ENCODE measurements around the gene TMEM95.
A peak's percentile ranks its signal among the peaks of the same experiment; 100 is the strongest.

Gene TMEM95

DNA sequence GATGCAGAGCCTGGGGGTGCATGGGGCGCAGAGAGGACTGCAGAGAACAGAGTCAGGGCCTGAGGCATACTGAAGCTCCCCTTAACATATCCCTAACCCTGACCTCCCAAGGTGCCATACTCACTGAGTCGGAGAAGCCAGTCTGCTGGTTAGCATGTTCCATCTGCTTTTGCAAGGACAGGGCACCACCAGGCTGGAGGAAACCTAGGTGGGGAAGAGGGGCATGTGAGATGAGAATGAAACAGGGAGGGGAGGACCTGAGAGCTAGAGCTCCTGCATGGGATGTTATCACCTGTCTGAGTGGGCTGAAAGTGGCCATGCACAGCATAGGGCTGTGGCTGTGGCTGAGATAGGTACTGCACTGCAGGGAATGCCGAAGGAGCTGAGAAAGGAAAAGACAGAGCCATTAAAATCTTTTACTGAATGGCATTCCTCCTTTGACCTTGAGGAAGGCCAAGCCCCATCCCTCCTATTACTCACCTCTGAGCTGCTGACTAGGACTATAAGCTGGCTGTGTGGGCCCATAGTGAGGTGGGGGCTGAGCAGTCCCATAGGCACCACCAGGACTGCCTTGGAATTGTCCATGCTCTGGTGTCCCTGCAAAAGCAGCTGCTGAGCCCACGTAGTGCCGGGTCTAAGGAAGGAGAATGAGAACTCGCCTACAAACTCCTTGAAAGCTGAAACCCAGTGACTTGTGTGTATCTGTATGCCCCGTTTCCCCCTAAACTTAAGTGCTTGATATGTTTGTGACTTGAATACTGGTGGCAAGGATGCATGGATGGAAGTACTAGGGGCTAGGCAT is 41.7 kb upstream of the TMEM95 start:
- no peaks in the 10 kb centered on the region for H3K9me3 ChIP-seq (ENCODE audit: control insufficient read depth, insufficient read depth, low read depth, low read length)
- H3K27ac ChIP-seq (ENCODE audit: extremely low read depth, low read depth, low read length) = peak overlapping the region; percentile 54
- peaks cover 19% of the 10 kb centered on the region for H3K4me1 ChIP-seq (ENCODE audit: control insufficient read depth, insufficient read depth, low read length)
- POLR2A ChIA-PET = interaction anchor here (1.0 to 4.1 kb wide), 12 partner anchors 9 to 260 kb away, joined by 3 to 42 read pairs (median 4); partner anchors contain the start of genes ACADVL, DLG4, DVL2 and GABARAP
- H3K4me3 ChIP-seq (ENCODE audit: low read depth, low read length) = no peak overlapping the region
- H3K36me3 ChIP-seq (ENCODE audit: control insufficient read depth in 2 of 2, insufficient read depth in 1 of 2, low read length in 2 of 2) = peaks cover 42 to 75% of the 10 kb centered on the region in 2 experiments
- CTCF ChIA-PET = interaction anchor here (0.6 to 4.1 kb wide), 12 partner anchors 9 to 1102 kb away, joined by 3 to 22 read pairs (median 4); partner anchors contain the start of genes ACADVL, DLG4 and NEURL4
- TF ChIP-seq ZFHX2 (tag by site-specific recombination; conservative IDR thresholded peaks at IDR 0.05) (no peak), ZNF184 (tag by site-specific recombination; IDR thresholded peaks at IDR 0.05) (no peak), ZNF571 (tag by site-specific recombination; IDR thresholded peaks at IDR 0.05) (no peak), GLI2 (tag by site-specific recombination; IDR thresholded peaks at IDR 0.05; ENCODE audit: borderline replicate concordance, low read depth) (no peak), ZFP69B (tag by site-specific recombination; IDR thresholded peaks at IDR 0.05) (peak; percentile 91), ZNF530 (tag by site-specific recombination; IDR thresholded peaks at IDR 0.05; ENCODE audit: low read depth) (no peak), ZNF311 (tag by site-specific recombination; IDR thresholded peaks at IDR 0.05; ENCODE audit: borderline replicate concordance) (no peak), ZXDB (tag by site-specific recombination; IDR thresholded peaks at IDR 0.05) (no peak), ZIC2 (tag by site-specific recombination; IDR thresholded peaks at IDR 0.05) (no peak), ZNF654 (tag by site-specific recombination; IDR thresholded peaks at IDR 0.05; ENCODE audit: low read depth) (no peak), RBAK (tag by site-specific recombination; IDR thresholded peaks at IDR 0.05) (no peak), ZBTB1 (tag by site-specific recombination; IDR thresholded peaks at IDR 0.05) (no peak), ZNF341 (tag by site-specific recombination; IDR thresholded peaks at IDR 0.05; ENCODE audit: low read depth) (no peak), SETDB1 (IDR thresholded peaks at IDR 0.05; ENCODE audit: insufficient read length, low read length) (no peak), ZNF777 (tag by site-specific recombination; IDR thresholded peaks at IDR 0.05; ENCODE audit: borderline replicate concordance) (no peak), ZNF473 (tag by site-specific recombination; IDR thresholded peaks at IDR 0.05) (no peak), ZNF24 (tag by site-specific recombination; IDR thresholded peaks at IDR 0.05) (no peak), ZNF335 (tag by site-specific recombination; conservative IDR thresholded peaks at IDR 0.05) (no peak), SP7 (tag by site-specific recombination; IDR thresholded peaks at IDR 0.05) (no peak), ZNF354C (tag by site-specific recombination; IDR thresholded peaks at IDR 0.05; ENCODE audit: borderline replicate concordance, low read depth) (no peak), ZNF394 (tag by site-specific recombination; IDR thresholded peaks at IDR 0.05; ENCODE audit: borderline replicate concordance) (no peak), ZNF302 (tag by site-specific recombination; IDR thresholded peaks at IDR 0.05; ENCODE audit: low read depth) (no peak), ZNF223 (tag by site-specific recombination; IDR thresholded peaks at IDR 0.05) (no peak)
- TF ChIP-seq, protein P1, sequence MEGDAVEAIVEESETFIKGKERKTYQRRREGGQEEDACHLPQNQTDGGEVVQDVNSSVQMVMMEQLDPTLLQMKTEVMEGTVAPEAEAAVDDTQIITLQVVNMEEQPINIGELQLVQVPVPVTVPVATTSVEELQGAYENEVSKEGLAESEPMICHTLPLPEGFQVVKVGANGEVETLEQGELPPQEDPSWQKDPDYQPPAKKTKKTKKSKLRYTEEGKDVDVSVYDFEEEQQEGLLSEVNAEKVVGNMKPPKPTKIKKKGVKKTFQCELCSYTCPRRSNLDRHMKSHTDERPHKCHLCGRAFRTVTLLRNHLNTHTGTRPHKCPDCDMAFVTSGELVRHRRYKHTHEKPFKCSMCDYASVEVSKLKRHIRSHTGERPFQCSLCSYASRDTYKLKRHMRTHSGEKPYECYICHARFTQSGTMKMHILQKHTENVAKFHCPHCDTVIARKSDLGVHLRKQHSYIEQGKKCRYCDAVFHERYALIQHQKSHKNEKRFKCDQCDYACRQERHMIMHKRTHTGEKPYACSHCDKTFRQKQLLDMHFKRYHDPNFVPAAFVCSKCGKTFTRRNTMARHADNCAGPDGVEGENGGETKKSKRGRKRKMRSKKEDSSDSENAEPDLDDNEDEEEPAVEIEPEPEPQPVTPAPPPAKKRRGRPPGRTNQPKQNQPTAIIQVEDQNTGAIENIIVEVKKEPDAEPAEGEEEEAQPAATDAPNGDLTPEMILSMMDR (tag by site-specific recombination; IDR thresholded peaks at IDR 0.05) = 0 out of 2 replicates have a peak, but pooled peaks have one; percentile 46
- TF ChIP-seq, protein P2, sequence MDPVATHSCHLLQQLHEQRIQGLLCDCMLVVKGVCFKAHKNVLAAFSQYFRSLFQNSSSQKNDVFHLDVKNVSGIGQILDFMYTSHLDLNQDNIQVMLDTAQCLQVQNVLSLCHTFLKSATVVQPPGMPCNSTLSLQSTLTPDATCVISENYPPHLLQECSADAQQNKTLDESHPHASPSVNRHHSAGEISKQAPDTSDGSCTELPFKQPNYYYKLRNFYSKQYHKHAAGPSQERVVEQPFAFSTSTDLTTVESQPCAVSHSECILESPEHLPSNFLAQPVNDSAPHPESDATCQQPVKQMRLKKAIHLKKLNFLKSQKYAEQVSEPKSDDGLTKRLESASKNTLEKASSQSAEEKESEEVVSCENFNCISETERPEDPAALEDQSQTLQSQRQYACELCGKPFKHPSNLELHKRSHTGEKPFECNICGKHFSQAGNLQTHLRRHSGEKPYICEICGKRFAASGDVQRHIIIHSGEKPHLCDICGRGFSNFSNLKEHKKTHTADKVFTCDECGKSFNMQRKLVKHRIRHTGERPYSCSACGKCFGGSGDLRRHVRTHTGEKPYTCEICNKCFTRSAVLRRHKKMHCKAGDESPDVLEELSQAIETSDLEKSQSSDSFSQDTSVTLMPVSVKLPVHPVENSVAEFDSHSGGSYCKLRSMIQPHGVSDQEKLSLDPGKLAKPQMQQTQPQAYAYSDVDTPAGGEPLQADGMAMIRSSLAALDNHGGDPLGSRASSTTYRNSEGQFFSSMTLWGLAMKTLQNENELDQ (tag by site-specific recombination; IDR thresholded peaks at IDR 0.05; ENCODE audit: low read depth) = no peak
- TF ChIP-seq, protein P3, sequence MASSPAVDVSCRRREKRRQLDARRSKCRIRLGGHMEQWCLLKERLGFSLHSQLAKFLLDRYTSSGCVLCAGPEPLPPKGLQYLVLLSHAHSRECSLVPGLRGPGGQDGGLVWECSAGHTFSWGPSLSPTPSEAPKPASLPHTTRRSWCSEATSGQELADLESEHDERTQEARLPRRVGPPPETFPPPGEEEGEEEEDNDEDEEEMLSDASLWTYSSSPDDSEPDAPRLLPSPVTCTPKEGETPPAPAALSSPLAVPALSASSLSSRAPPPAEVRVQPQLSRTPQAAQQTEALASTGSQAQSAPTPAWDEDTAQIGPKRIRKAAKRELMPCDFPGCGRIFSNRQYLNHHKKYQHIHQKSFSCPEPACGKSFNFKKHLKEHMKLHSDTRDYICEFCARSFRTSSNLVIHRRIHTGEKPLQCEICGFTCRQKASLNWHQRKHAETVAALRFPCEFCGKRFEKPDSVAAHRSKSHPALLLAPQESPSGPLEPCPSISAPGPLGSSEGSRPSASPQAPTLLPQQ (tag by site-specific recombination; IDR thresholded peaks at IDR 0.05) = peak; percentile 90
- TF ChIP-seq, protein P4, sequence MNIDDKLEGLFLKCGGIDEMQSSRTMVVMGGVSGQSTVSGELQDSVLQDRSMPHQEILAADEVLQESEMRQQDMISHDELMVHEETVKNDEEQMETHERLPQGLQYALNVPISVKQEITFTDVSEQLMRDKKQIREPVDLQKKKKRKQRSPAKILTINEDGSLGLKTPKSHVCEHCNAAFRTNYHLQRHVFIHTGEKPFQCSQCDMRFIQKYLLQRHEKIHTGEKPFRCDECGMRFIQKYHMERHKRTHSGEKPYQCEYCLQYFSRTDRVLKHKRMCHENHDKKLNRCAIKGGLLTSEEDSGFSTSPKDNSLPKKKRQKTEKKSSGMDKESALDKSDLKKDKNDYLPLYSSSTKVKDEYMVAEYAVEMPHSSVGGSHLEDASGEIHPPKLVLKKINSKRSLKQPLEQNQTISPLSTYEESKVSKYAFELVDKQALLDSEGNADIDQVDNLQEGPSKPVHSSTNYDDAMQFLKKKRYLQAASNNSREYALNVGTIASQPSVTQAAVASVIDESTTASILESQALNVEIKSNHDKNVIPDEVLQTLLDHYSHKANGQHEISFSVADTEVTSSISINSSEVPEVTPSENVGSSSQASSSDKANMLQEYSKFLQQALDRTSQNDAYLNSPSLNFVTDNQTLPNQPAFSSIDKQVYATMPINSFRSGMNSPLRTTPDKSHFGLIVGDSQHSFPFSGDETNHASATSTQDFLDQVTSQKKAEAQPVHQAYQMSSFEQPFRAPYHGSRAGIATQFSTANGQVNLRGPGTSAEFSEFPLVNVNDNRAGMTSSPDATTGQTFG (tag by site-specific recombination; IDR thresholded peaks at IDR 0.05; ENCODE audit: borderline replicate concordance) = no peak
- TF ChIP-seq, protein P5, sequence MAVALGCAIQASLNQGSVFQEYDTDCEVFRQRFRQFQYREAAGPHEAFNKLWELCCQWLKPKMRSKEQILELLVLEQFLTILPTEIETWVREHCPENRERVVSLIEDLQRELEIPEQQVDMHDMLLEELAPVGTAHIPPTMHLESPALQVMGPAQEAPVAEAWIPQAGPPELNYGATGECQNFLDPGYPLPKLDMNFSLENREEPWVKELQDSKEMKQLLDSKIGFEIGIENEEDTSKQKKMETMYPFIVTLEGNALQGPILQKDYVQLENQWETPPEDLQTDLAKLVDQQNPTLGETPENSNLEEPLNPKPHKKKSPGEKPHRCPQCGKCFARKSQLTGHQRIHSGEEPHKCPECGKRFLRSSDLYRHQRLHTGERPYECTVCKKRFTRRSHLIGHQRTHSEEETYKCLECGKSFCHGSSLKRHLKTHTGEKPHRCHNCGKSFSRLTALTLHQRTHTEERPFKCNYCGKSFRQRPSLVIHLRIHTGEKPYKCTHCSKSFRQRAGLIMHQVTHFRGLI (tag by site-specific recombination; IDR thresholded peaks at IDR 0.05) = no peak
